Measurements from ENCODE around the gene FGD2. TPM values are rescaled to one million over a fixed set of nuclear protein-coding genes. Genes with fewer than 3 reads are reported as not detected.
"Not testable (repeated sequence)": the region's sequence is repeated elsewhere in the genome, so short reads cannot be mapped to it uniquely, and the experiment has no call there.

The FGD2 gene
- total RNA-seq, 1 donor from 2014 or later: 56.9 TPM

- H3K27ac ChIP-seq: no peak overlapping the region
- no peak for ATAC-seq
- TF ChIP-seq CTCF (IDR thresholded peaks at IDR 0.05): no peak
- H3K4me3 ChIP-seq: no peak overlapping the region
- intact Hi-C loops (cut with DNase I): no loop called here
- H3K9me3 ChIP-seq: no peaks in the 10 kb centered on the region
- no peak for DNase-seq
- no peaks in the 10 kb centered on the region for H3K27me3 ChIP-seq
- H3K36me3 ChIP-seq: no peaks in the 10 kb centered on the region
- peaks cover 14% of the 10 kb centered on the region for H3K4me1 ChIP-seq
Measured at GRCh38 chr6:37056439-37057127, 51.1 kb downstream of the FGD2 start.

GRCh38 chr6:37057128-37057471 lies 51.6 kb downstream of the FGD2 start:
- no peak for ATAC-seq
- TF ChIP-seq CTCF (IDR thresholded peaks at IDR 0.05): no peak
- Histone ChIP-seq H3K4me3 (no peak overlapping the region), H3K27me3 (no peaks in the 10 kb centered on the region), H3K36me3 (no peaks in the 10 kb centered on the region), H3K27ac (no peak overlapping the region), H3K9me3 (no peaks in the 10 kb centered on the region), H3K4me1 (peaks cover 11% of the 10 kb centered on the region)
- intact Hi-C loops (cut with DNase I): no loop called here
- DNase-seq: no peak

GRCh38 chr6:37057678-37058077 lies 52.2 kb downstream of the FGD2 start:
- H3K27me3 ChIP-seq: no peaks in the 10 kb centered on the region
- no peak for DNase-seq
- TF ChIP-seq CTCF (IDR thresholded peaks at IDR 0.05): no peak
- H3K9me3 ChIP-seq: no peaks in the 10 kb centered on the region
- intact Hi-C loops (cut with DNase I): no loop called here
- peaks cover 11% of the 10 kb centered on the region for H3K4me1 ChIP-seq
- no peak overlapping the region for H3K4me3 ChIP-seq
- no peaks in the 10 kb centered on the region for H3K36me3 ChIP-seq
- no peak overlapping the region for H3K27ac ChIP-seq
- no peak for ATAC-seq

GRCh38 chr6:37058084-37058586 lies 52.7 kb downstream of the FGD2 start:
- H3K27ac ChIP-seq: no peak overlapping the region
- no peak for DNase-seq
- no peak for TF ChIP-seq CTCF (IDR thresholded peaks at IDR 0.05)
- H3K36me3 ChIP-seq: no peaks in the 10 kb centered on the region
- H3K4me1 ChIP-seq: peaks cover 11% of the 10 kb centered on the region
- intact Hi-C loops (cut with DNase I): no loop called here
- ATAC-seq: no peak
- no peaks in the 10 kb centered on the region for H3K27me3 ChIP-seq
- H3K4me3 ChIP-seq: no peak overlapping the region
- H3K9me3 ChIP-seq: no peaks in the 10 kb centered on the region

GRCh38 chr6:37058984-37059343 lies 53.5 kb downstream of the FGD2 start:
- intact Hi-C loops (cut with DNase I); H3K27me3 ChIP-seq; H3K4me3 ChIP-seq; ATAC-seq; H3K27ac ChIP-seq; DNase-seq; H3K9me3 ChIP-seq; H3K36me3 ChIP-seq: not testable (repeated sequence)
- H3K4me1 ChIP-seq: peaks cover 11% of the 10 kb centered on the region

GRCh38 chr6:37059344-37060194 lies 54.1 kb downstream of the FGD2 start:
- H3K27ac ChIP-seq: peak overlapping the region; percentile 33
- no peaks in the 10 kb centered on the region for H3K27me3 ChIP-seq
- peaks cover 11% of the 10 kb centered on the region for H3K4me1 ChIP-seq
- H3K4me3 ChIP-seq: no peak overlapping the region
- peak; percentile 49 for TF ChIP-seq CTCF (IDR thresholded peaks at IDR 0.05)
- intact Hi-C loops (cut with DNase I): no loop called here
- no peaks in the 10 kb centered on the region for H3K9me3 ChIP-seq
- no peaks in the 10 kb centered on the region for H3K36me3 ChIP-seq
- ATAC-seq (peak; percentile 88), DNase-seq (peak; percentile 79)

Data from upper lobe of right lung (tissue), 1 donor.